Activated CD4-positive, alpha-beta memory T cell treated with anti-CD3 and anti-CD28 coated beads, Interleukin-2, amount 10 ng/mL, durations not matched to agents 7 days and 5 days (primary cell): ENCODE data around the gene SCYL3. TPM values are rescaled to one million over a fixed set of nuclear protein-coding genes. Genes with fewer than 3 reads are reported as not detected.

Experiments used
- CTCF ChIA-PET: fragments of 350-600 bp; sonication (Branson Sonifier 250); formaldehyde crosslinking; loops from one replicate; lab custom pipeline; 2021; ENCODE audit warnings: antibody characterized with exemption, inconsistent platforms; lab: Charles Lee
- POLR2A ChIA-PET: fragments of 350-600 bp; sonication (Branson Sonifier 250); formaldehyde crosslinking; loops from one replicate; lab custom pipeline; 2021; ENCODE audit warnings: antibody characterized with exemption; lab: Charles Lee
- DNase-seq: peaks from one replicate; pipeline ENCODE4 v3.0.0-alpha.2; 2020
- H3K27ac Mint-ChIP-seq: one replicate; pipeline ENCODE4 v1.8.0; 2021; ENCODE audit warnings: mild to moderate bottlenecking, mixed read lengths
- H3K27me3 Mint-ChIP-seq: one replicate; pipeline ENCODE4 v1.8.0; 2021; ENCODE audit warnings: mixed read lengths
- H3K36me3 Mint-ChIP-seq: one replicate; pipeline ENCODE4 v1.8.0; 2021; ENCODE audit warnings: low read depth, mixed read lengths
- H3K4me1 Mint-ChIP-seq: one replicate; pipeline ENCODE4 v1.8.0; 2021; ENCODE audit warnings: mixed read lengths
- H3K4me3 Mint-ChIP-seq: one replicate; pipeline ENCODE4 v1.8.0; 2021; ENCODE audit warnings: mild to moderate bottlenecking, mixed read lengths
- H3K9me3 Mint-ChIP-seq: one replicate; pipeline ENCODE4 v1.8.0; 2021; ENCODE audit warnings: mixed read lengths
- total RNA-seq, 2 experiments: library from RNA; stranded (reverse); gene quantifications; one replicate each; pipeline ENCODE4 v1.2.3, GENCODE V29; 2021

The SCYL3 gene
- total RNA-seq, 2 experiments from 2014 or later = 16.1 to 16.8 TPM

DNA sequence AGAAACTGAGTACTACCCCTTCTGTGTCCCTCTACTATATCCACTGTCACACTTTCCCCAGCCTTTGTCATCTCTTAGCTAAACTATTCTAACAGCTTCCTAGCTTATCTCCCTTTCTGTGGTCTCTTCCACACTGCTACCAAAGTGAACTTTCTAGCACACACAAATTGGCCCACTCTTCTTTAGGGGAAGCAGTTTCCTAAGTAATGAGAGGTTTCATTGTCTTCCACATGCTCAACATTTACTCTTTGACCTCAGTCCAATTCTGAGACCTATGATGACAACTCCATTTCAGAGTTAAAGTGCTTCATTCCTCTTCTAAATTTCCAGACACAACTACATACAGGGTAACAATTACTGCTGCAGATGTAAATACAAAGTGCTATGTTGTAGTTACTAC lies 32.9 kb downstream of the SCYL3 start:
- H3K27me3 Mint-ChIP-seq = no peaks in the 10 kb centered on the region
- DNase-seq = no peak
- POLR2A ChIA-PET = interaction anchor here (1.0 to 2.3 kb wide), 2 partner anchors 9 to 33 kb away, joined by 3 to 5 read pairs; partner anchors contain the start of gene SCYL3
- peaks cover 65% of the 10 kb centered on the region for H3K36me3 Mint-ChIP-seq
- H3K4me3 Mint-ChIP-seq = no peak overlapping the region
- H3K9me3 Mint-ChIP-seq = no peaks in the 10 kb centered on the region
- no peak overlapping the region for H3K27ac Mint-ChIP-seq
- CTCF ChIA-PET = no interaction called here
- no peaks in the 10 kb centered on the region for H3K4me1 Mint-ChIP-seq

DNA sequence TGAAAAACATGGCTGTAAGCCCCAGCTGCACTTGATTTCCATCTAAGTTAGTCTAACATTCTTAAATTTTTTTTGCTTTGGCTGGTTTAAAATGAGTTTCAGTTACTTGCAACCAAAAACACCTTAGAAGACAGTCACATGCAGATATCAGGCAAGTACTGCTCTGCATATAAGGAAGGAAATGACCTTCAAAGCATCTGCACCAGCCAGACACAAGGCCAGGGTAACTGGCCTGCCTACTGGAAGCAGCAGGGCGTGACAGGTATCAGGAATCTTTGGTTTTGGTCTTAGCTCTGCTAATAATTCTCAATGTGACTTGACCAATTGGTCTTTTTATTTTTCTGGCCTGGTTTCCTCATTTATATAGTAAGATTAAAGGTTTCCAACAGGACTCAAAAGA lies 33.5 kb downstream of the SCYL3 start:
- H3K27me3 Mint-ChIP-seq = no peaks in the 10 kb centered on the region
- POLR2A ChIA-PET = interaction anchor here (0.9 to 2.3 kb wide), 4 partner anchors 9 to 33 kb away, joined by 3 to 5 read pairs (median 3); partner anchors contain the start of gene SCYL3
- CTCF ChIA-PET = no interaction called here
- H3K4me3 Mint-ChIP-seq = no peak overlapping the region
- no peaks in the 10 kb centered on the region for H3K4me1 Mint-ChIP-seq
- H3K27ac Mint-ChIP-seq = no peak overlapping the region
- DNase-seq = no peak
- H3K9me3 Mint-ChIP-seq = no peaks in the 10 kb centered on the region
- H3K36me3 Mint-ChIP-seq = peaks cover 65% of the 10 kb centered on the region

GRCh38 chr1:169859001-169859400 lies 34.7 kb downstream of the SCYL3 start:
- no peak for DNase-seq
- H3K4me1 Mint-ChIP-seq = no peaks in the 10 kb centered on the region
- CTCF ChIA-PET = no interaction called here
- peaks cover 68% of the 10 kb centered on the region for H3K36me3 Mint-ChIP-seq
- H3K4me3 Mint-ChIP-seq = no peak overlapping the region
- no peaks in the 10 kb centered on the region for H3K27me3 Mint-ChIP-seq
- H3K27ac Mint-ChIP-seq = no peak overlapping the region
- POLR2A ChIA-PET = interaction anchor here (0.7 to 2.3 kb wide), 3 partner anchors 10 to 64 kb away, joined by 3 to 5 read pairs (median 3); partner anchors contain the start of genes METTL18 and SCYL3
- H3K9me3 Mint-ChIP-seq = no peaks in the 10 kb centered on the region

DNA sequence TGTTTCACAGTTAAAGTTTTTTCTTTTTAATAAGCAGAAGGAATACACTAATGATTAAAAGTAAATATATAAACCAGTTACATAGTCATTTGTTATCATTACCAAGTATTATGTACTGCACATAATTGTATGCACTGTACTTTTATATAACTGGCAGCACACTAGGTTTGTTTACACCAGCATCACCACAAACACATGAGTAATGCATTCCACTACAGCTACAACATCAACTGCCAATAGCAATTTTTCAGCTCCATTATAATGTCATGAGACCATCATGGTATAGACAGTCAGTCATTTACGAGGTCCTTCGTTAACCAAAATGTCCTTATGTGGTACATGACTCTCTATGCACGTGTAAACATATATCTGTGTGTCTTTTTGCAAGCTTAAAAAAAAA lies 35.2 kb downstream of the SCYL3 start:
- H3K4me3 Mint-ChIP-seq = no peak overlapping the region
- POLR2A ChIA-PET = interaction anchor here (2.3 kb wide), 1 partner anchor 11 kb away, joined by 5 read pairs; no protein-coding TSS in a partner anchor
- H3K4me1 Mint-ChIP-seq = no peaks in the 10 kb centered on the region
- no peaks in the 10 kb centered on the region for H3K27me3 Mint-ChIP-seq
- H3K36me3 Mint-ChIP-seq = peaks cover 68% of the 10 kb centered on the region
- no peak for DNase-seq
- H3K9me3 Mint-ChIP-seq = no peaks in the 10 kb centered on the region
- H3K27ac Mint-ChIP-seq = no peak overlapping the region
- CTCF ChIA-PET = no interaction called here

DNA sequence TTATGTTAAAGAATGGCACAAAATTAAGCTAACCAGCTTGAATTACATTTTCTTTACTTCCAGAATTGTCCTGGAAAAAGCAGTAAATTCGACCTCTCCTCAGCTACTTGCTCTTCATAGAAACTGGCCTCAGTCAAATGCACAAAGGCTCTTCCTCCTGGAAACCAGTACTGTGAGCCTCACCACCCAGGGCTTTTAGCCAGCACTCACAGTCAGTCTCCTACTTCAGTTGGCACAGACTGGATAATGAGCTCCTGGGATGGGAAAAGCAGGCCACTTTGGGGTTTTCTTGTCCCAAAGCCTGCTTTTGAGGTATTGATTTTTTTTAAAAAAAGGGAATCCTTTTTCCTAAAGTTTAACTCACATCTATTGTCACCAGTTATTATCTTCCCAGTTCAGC lies 40.4 kb downstream of the SCYL3 start:
- no peak for DNase-seq
- Mint-ChIP-seq H3K4me1 (peaks cover 2% of the 10 kb centered on the region), H3K27me3 (no peaks in the 10 kb centered on the region), H3K36me3 (peaks cover 79% of the 10 kb centered on the region), H3K27ac (no peak overlapping the region), H3K9me3 (no peaks in the 10 kb centered on the region), H3K4me3 (no peak overlapping the region)
- POLR2A ChIA-PET = interaction anchor here (0.9 to 3.0 kb wide), 6 partner anchors 9 to 59 kb away, joined by 3 to 18 read pairs (median 4); partner anchors contain the start of genes METTL18 and SCYL3
- CTCF ChIA-PET = interaction anchor here (0.6 to 1.0 kb wide), 4 partner anchors 12 to 308 kb away, joined by 3 to 4 read pairs (median 3); partner anchors contain the start of gene F5

- no peak for DNase-seq
- Mint-ChIP-seq H3K36me3 (peaks cover 85% of the 10 kb centered on the region), H3K4me3 (no peak overlapping the region), H3K4me1 (peaks cover 2% of the 10 kb centered on the region), H3K9me3 (no peaks in the 10 kb centered on the region), H3K27ac (no peak overlapping the region), H3K27me3 (no peaks in the 10 kb centered on the region)
- CTCF ChIA-PET = interaction anchor here (1.1 kb wide), 1 partner anchor 42 kb away, joined by 3 read pairs; no protein-coding TSS in a partner anchor
- POLR2A ChIA-PET = interaction anchor here (1.0 to 1.4 kb wide), 2 partner anchors 19 to 44 kb away, joined by 3 read pairs; partner anchors contain the start of gene SCYL3
Measured at GRCh38 chr1:169849346-169850022, 44.2 kb downstream of the SCYL3 start.

DNA sequence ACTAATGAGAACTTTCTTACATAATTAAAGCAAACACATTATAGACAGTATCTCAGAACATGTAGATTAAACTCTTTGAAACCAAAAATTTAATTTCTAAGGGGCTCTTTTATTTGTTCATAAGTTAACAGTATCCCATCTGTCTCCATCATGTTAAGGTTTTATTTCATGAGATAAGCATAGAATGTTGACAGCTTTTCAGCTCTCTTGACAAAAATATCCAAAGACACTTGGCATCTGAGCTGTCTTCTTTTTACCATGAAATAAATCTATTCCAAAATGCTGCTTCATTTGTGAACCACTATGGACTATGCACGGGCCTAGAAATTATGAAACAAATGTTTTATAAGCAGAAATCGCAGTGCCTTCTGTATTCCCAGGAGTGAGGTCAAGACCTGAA lies 45.2 kb downstream of the SCYL3 start:
- ChIA-PET CTCF (no interaction called here), POLR2A (no interaction called here)
- Mint-ChIP-seq H3K27me3 (no peaks in the 10 kb centered on the region), H3K9me3 (no peaks in the 10 kb centered on the region), H3K4me1 (peaks cover 2% of the 10 kb centered on the region), H3K36me3 (peaks cover 84% of the 10 kb centered on the region), H3K27ac (no peak overlapping the region), H3K4me3 (no peak overlapping the region)
- no peak for DNase-seq

GRCh38 chr1:169844941-169845608 lies 48.6 kb downstream of the SCYL3 start:
- Mint-ChIP-seq H3K27me3 (no peaks in the 10 kb centered on the region), H3K9me3 (peaks cover 8% of the 10 kb centered on the region), H3K27ac (no peak overlapping the region), H3K4me3 (no peak overlapping the region), H3K4me1 (no peaks in the 10 kb centered on the region), H3K36me3 (peaks cover 84% of the 10 kb centered on the region)
- CTCF ChIA-PET = no interaction called here
- DNase-seq = no peak
- POLR2A ChIA-PET = interaction anchor here (1.7 kb wide), 1 partner anchor 8 kb away, joined by 6 read pairs; no protein-coding TSS in a partner anchor

DNA sequence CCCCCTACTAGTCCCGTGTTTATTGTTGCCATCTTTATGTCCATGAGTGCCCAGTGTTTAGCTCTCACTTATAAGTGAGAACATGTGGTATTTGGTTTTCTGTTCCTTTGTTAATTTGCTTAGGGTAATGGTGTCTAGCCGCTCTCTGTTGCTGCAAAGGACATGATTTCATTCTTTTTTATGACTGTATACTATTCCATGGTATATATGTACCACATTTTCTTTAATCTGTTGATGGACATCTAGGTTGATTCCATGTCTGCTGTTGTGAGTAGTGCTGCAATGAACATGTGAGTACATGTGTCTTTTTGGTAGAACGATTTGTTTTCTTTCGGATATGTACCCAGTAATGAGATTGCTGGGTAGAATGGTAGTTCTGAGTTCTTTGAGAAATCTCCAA lies 54.8 kb downstream of the SCYL3 start:
- H3K27me3 Mint-ChIP-seq = no peaks in the 10 kb centered on the region
- no peak overlapping the region for H3K27ac Mint-ChIP-seq
- H3K9me3 Mint-ChIP-seq = peaks cover 15% of the 10 kb centered on the region
- peaks cover 74% of the 10 kb centered on the region for H3K36me3 Mint-ChIP-seq
- POLR2A ChIA-PET = interaction anchor here (1.4 kb wide), 1 partner anchor 42 kb away, joined by 3 read pairs; no protein-coding TSS in a partner anchor
- no peak for DNase-seq
- no peak overlapping the region for H3K4me3 Mint-ChIP-seq
- H3K4me1 Mint-ChIP-seq = peaks cover 6% of the 10 kb centered on the region
- CTCF ChIA-PET = no interaction called here

- H3K36me3 Mint-ChIP-seq = peaks cover 71% of the 10 kb centered on the region
- ChIA-PET POLR2A (interaction anchor here (0.9 to 1.6 kb wide), 4 partner anchors 20 to 57 kb away, joined by 3 to 5 read pairs (median 3); partner anchors contain the start of gene SCYL3), CTCF (interaction anchor here (1.1 to 1.5 kb wide), 2 partner anchors 27 to 41 kb away, joined by 3 read pairs; no protein-coding TSS in a partner anchor)
Measured at GRCh38 chr1:169836198-169836597, 57.5 kb downstream of the SCYL3 start.

DNA sequence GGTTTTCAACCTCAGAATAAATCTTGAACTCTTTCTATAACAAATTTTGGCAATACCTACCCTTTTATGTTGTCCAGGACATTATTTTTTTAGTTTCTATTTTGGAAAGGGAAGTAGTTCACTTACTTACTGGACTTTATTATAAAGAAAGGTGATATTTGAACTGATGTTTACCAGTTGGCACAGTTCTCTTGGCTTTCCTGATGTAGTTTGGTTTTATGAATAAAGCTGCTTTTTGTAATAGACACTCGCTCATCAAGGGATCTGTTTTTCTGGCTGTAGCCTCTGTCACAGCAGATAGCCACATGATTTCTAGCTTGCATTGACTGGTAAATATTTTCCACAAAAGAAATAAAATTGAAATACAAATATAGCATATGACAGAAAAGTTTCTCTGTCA lies 58.0 kb downstream of the SCYL3 start:
- Mint-ChIP-seq H3K36me3 (peaks cover 71% of the 10 kb centered on the region), H3K4me1 (peaks cover 6% of the 10 kb centered on the region), H3K27me3 (no peaks in the 10 kb centered on the region), H3K9me3 (peaks cover 7% of the 10 kb centered on the region), H3K27ac (no peak overlapping the region), H3K4me3 (no peak overlapping the region)
- CTCF ChIA-PET = interaction anchor here (1.5 kb wide), 1 partner anchor 26 kb away, joined by 3 read pairs; no protein-coding TSS in a partner anchor
- no peak for DNase-seq
- POLR2A ChIA-PET = interaction anchor here (1.2 to 1.6 kb wide), 2 partner anchors 20 to 56 kb away, joined by 3 to 5 read pairs; no protein-coding TSS in a partner anchor

More at GRCh38 chr1:169836198-169836597, 57.5 kb downstream of the SCYL3 start:
- H3K4me1 Mint-ChIP-seq = peaks cover 6% of the 10 kb centered on the region
- H3K27me3 Mint-ChIP-seq = no peaks in the 10 kb centered on the region
- H3K27ac Mint-ChIP-seq = no peak overlapping the region
- no peak for DNase-seq
- peaks cover 13% of the 10 kb centered on the region for H3K9me3 Mint-ChIP-seq
- H3K4me3 Mint-ChIP-seq = no peak overlapping the region

DNA sequence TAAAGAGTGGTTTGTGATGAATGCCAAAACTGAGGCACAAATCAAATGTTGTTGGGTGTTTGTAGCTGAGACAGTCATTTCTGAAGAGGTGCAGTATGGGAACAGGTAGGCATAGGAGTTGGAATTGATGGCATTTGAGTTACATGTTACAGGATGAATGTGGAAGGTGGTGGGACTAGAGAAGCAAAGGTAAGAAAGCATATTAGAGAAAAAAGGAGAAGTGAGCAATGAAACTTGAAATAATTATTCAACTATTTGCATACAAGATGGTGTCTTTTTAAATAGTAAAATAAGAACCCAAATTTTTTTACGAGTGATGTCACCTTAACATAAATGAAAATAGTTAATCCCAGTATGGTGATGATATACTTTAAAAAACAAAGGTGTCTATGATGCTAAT lies 58.8 kb downstream of the SCYL3 start:
- peaks cover 6% of the 10 kb centered on the region for H3K4me1 Mint-ChIP-seq
- H3K36me3 Mint-ChIP-seq = peaks cover 69% of the 10 kb centered on the region
- peaks cover 7% of the 10 kb centered on the region for H3K9me3 Mint-ChIP-seq
- DNase-seq = no peak
- H3K27ac Mint-ChIP-seq = no peak overlapping the region
- no peaks in the 10 kb centered on the region for H3K27me3 Mint-ChIP-seq
- CTCF ChIA-PET = no interaction called here
- POLR2A ChIA-PET = no interaction called here
- H3K4me3 Mint-ChIP-seq = no peak overlapping the region
